ENCODE measurements around the gene USP48.

The USP48 gene

GRCh38 chr1:21652101-21652936 is 130.6 kb downstream of the USP48 start:
- no peak for DNase-seq

- peak; percentile 53 for DNase-seq
These were observed 131.5 kb downstream of the USP48 start for GRCh38 chr1:21651214-21652042.

- no peak for DNase-seq
These were observed 132.5 kb downstream of the USP48 start for GRCh38 chr1:21650400-21650799.

GRCh38 chr1:21649315-21649714 is 133.6 kb downstream of the USP48 start:
- no peak for DNase-seq

- DNase-seq, result no peak
These were observed 134.2 kb downstream of the USP48 start for GRCh38 chr1:21648791-21649190.

- DNase-seq, result no peak
These were observed 134.6 kb downstream of the USP48 start for GRCh38 chr1:21648352-21648730.

GRCh38 chr1:21647431-21648351 is 135.3 kb downstream of the USP48 start:
- no peak for DNase-seq

- no peak for DNase-seq
These were observed 137.4 kb downstream of the USP48 start for GRCh38 chr1:21645550-21645949.

- no peak for DNase-seq
These were observed 138.0 kb downstream of the USP48 start for GRCh38 chr1:21644906-21645305.

GRCh38 chr1:21644348-21644747 is 138.6 kb downstream of the USP48 start:
- no peak for DNase-seq

GRCh38 chr1:21643624-21644023 is 139.3 kb downstream of the USP48 start:
- no peak for DNase-seq

GRCh38 chr1:21641967-21642739 is 140.8 kb downstream of the USP48 start:
- DNase-seq, result no peak

GRCh38 chr1:21641537-21641936 is 141.4 kb downstream of the USP48 start:
- no peak for DNase-seq

GRCh38 chr1:21641076-21641475 is 141.9 kb downstream of the USP48 start:
- DNase-seq, result no peak

- no peak for DNase-seq
These were observed 142.3 kb downstream of the USP48 start for GRCh38 chr1:21640653-21641052.

- no peak for DNase-seq
These were observed 143.3 kb downstream of the USP48 start for GRCh38 chr1:21639594-21640041.

- no peak for DNase-seq
These were observed 144.2 kb downstream of the USP48 start for GRCh38 chr1:21638531-21639341.

- DNase-seq, result no peak
These were observed 145.4 kb downstream of the USP48 start for GRCh38 chr1:21637514-21637913.

GRCh38 chr1:21636029-21636428 is 146.9 kb downstream of the USP48 start:
- DNase-seq, result no peak

GRCh38 chr1:21634806-21635535 is 148.0 kb downstream of the USP48 start:
- no peak for DNase-seq
